ENCODE measurements around the gene CRIP3. TPM values are rescaled to one million over a fixed set of nuclear protein-coding genes. Genes with fewer than 3 reads are reported as not detected.

The CRIP3 gene
- total RNA-seq, 1 experiment from 2014 or later = 16.9 TPM

GRCh38 chr6:43331891-43332290 lies 23.3 kb upstream of the CRIP3 start:
- Histone ChIP-seq H3K27me3 (ENCODE audit: insufficient read depth, low read length) (no peaks in the 10 kb centered on the region), H3K4ac (ENCODE audit: low read depth, low read length) (no peak overlapping the region), H3K79me1 (ENCODE audit: insufficient read depth, low read depth, low read length, poor library complexity, severe bottlenecking) (no peaks in the 10 kb centered on the region), H3K27ac (ENCODE audit: insufficient read length, low read depth, low read length) (no peak overlapping the region), H4K5ac (ENCODE audit: insufficient read length, low read depth, low read length) (no peak overlapping the region), H3K18ac (ENCODE audit: insufficient read length, low read depth, low read length) (no peak overlapping the region), H2AK5ac (ENCODE audit: insufficient read length, low read length) (no peak overlapping the region), H4K91ac (ENCODE audit: insufficient read length, low read depth, low read length) (no peak overlapping the region), H3K23ac (ENCODE audit: insufficient read length, low read depth, low read length) (no peak overlapping the region), H3K79me2 (ENCODE audit: insufficient read depth, low read length) (no peaks in the 10 kb centered on the region), H3K9me3 (ENCODE audit: control insufficient read depth, low read depth, low read length) (no peaks in the 10 kb centered on the region), H3K4me2 (ENCODE audit: insufficient read depth, insufficient read length, low read length) (no peak overlapping the region), H2BK5ac (ENCODE audit: insufficient read length, low read length) (no peak overlapping the region), H2BK12ac (ENCODE audit: insufficient read length, low read depth, low read length) (no peak overlapping the region), H3K4me1 (ENCODE audit: insufficient read depth, low read length) (no peaks in the 10 kb centered on the region), H3K9ac (ENCODE audit: extremely low read depth, insufficient read length, low read length) (no peak overlapping the region), H4K20me1 (ENCODE audit: control insufficient read depth, insufficient read depth, insufficient read length) (no peaks in the 10 kb centered on the region), H3K14ac (ENCODE audit: insufficient read depth, low read length) (no peak overlapping the region), H4K8ac (replicated peaks; ENCODE audit: insufficient read length, low read depth, low read length) (no peak overlapping the region), H3T11ph (ENCODE audit: low read length) (no peak overlapping the region), H2AFZ (ENCODE audit: low read length) (no peak overlapping the region), H3K56ac (ENCODE audit: insufficient read length, low read depth, low read length) (no peak overlapping the region), H2BK15ac (ENCODE audit: low read depth, low read length) (no peak overlapping the region), H2BK120ac (ENCODE audit: low read depth, low read length, poor library complexity, severe bottlenecking) (no peak overlapping the region), H2BK20ac (ENCODE audit: low read depth, low read length, poor library complexity, severe bottlenecking) (no peak overlapping the region), H3K23me2 (ENCODE audit: insufficient read length, low read depth, low read length, poor library complexity, severe bottlenecking) (no peaks in the 10 kb centered on the region)
- Mint-ChIP-seq H3K36me3 (ENCODE audit: insufficient read depth in 1 of 3, low read depth in 3 of 3) (no peaks in the 10 kb centered on the region), H3K4me1 (peaks cover 0 to 7% of the 10 kb centered on the region in 2 experiments; a peak in 2 of 4 replicates), H3K27ac (no peak overlapping the region), H3K9me3 (no peaks in the 10 kb centered on the region), H3K4me3 (no peak overlapping the region), H3K27me3 (ENCODE audit: low read depth) (no peaks in the 10 kb centered on the region; the same call in none of the 2 replicates)
- no peak for DNase-seq
- no peak for TF ChIP-seq CTCF (conservative IDR thresholded peaks at IDR 0.05)
- WGBS (ENCODE audit: extremely low coverage, insufficient read length, low lambda C conversion rate) = 100% methylated on average over 1 of the region's 4 CpGs

Data from H9 (cell line).